GM18951 (cell line): ENCODE results near the gene DIPK1B.
"Not testable (repeated sequence)": the region's sequence is repeated elsewhere in the genome, so short reads cannot be mapped to it uniquely, and the experiment has no call there.

ENCODE experiments used
- POLR2A ChIP-seq: IDR thresholded peaks from 4 replicates; pipeline ENCODE4 v1.6.1; 2011; ENCODE audit warnings: mild to moderate bottlenecking; ENCODE audit not compliant: insufficient read length, insufficient read depth; ENCODE audit errors: extremely low read depth
- in situ Hi-C: fragments of 300-500 bp; cut with MboI; formaldehyde crosslinking; loops from one replicate; pipeline ENCODE4 v1.12.0; 2022; ENCODE audit warnings: low sequenced_read_pairs, mixed read lengths, inconsistent platforms; ENCODE audit not compliant: unreplicated experiment

The DIPK1B gene

DNA sequence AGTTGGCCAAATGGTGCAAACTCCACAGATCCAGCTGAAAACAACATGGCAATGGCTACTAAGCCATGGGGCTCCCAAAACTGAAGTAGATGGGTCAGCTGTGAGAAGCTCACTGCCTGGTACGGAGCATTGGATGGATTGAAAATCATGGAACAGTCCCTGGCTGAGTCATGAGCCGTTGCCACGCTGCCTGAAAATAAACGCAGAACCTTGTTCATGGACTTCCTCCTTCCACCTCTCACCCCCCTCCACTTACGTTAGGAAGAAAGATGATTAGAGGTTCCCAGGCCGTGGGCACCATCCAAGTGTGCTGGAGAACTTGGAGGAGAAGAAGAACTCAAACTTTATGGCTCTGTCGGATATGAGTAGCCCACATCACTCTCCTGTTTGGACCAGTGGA lies 6.8 kb upstream of the DIPK1B start:
- TF ChIP-seq POLR2A, result no peak
- in situ Hi-C loops, result no loop called here

DNA sequence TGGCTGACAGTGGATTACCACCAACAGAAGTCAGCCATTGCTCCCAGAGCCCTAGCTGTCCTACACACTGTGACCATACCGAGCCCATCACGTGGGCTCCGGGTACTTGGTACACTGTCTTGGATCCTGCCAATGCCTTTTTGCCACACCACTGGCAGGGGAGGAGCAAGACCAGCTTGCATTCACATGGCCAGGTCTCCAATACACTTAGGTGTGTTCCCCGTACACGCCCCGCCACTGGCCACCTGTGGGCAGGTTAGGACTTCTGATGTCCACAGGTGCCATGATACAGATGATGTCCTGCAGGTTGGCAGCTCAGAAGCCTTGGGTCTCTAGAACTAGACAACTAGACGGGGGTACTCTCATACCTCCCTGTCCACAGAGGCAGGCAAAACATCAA lies 5.4 kb upstream of the DIPK1B start:
- in situ Hi-C loops, result no loop called here
- TF ChIP-seq POLR2A, result no peak

DNA sequence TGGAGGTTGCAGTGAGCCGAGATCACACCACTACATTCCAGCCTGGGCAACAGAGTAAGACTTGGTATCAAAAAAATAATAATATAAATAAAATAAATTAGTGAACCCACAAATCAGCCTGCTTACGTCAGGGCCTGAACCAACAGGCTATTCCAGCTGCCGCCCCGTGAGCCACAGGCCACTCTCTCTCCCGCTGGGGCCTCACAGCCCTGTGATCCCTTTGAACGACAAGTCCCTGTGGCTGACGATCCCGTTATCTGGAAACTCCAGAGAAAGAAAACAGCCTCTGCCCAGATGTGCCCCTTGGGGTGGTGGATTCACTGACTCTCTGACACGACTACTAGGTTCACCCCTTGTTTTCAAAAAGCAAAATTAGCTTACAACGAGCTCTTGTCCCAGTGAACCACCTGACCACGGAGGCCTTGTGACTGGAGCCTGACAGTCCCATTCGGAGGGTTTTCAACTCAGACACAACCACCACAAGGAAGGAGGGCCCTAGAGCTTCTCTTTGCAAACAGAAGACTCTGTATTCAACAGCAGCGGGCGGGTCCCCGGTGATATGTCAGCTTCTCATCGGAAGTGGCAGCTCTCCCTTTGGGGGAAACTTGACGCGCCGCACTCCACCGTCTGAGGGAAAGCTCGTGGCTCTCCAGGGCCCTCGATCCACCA lies 4.4 kb upstream of the DIPK1B start:
- in situ Hi-C loops, result no loop called here

DNA sequence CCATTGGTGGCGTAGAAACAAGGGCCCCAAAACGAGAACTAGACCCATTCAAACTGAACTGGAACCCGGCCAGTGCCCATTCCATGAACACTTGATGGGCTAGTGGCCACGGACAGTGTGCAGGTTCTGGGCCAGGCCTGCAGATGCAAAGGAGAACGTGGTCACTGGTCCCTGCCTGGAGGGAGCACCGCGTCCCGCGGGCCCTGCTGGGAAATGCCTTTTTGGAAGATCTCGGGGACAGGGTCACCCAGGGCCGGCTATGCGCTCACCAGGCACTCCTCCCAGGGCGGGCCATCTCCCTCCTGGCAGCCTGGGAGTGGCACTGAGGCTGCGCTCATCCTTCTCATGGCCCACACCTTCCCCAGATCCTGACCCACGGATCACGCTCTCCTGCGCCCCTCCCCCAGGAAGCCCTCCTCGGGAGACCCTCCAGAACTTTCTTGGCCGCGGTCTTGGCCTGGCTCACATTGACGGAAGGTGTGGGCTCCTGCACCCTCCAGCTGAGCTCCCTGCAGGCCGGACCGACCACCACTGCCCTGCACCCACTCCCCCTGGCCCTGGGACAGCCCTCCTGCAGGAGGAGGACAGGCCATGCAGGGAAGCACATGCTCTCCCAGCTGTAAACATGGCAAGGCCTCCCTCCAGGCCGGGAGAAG lies 2.8 kb upstream of the DIPK1B start:
- TF ChIP-seq POLR2A, result no peak
- in situ Hi-C loops, result no loop called here

More for the DNA sequence above, 4.4 kb upstream of the DIPK1B start:
- TF ChIP-seq POLR2A, result no peak

DNA sequence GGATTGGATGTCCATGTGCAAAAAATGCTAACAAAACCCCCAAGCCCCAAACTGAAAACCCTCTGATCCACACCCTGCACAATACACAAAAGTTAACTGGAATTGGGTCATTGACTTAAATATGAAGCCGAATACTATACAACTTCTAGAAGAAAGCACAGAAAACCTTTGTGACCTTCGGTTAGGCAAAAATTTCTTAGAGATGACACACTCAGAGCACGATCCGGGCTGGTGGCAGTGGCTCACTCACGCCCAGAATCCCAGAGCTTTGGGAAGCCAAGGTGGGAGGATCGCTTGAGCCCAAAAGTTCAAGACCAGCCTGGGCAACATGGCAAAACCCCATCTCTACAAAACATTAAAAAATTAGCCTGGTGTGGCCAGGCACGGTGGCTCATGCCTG lies 1.8 kb upstream of the DIPK1B start:
- TF ChIP-seq POLR2A, result no peak
- in situ Hi-C loops, result no loop called here

DNA sequence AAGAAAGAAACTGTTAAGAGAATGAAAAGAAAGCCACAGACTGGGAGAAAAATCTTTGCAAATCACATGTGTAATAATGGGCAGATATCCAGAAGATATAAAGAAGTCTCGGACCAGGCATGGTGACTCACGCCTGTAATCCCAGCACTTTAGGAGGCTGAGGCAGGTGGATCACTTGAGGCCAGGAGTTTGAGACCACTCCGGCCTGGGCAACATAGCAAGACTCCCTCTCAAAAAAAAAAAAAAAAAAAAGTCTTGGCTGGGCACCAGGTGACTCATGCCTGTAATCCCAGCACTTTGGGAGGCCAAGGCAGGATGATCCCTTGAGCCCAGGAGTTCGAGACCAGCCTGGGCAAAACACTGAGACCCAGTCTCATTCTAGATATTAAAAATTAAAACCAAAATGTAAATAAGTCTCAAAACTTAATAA lies 1.1 kb upstream of the DIPK1B start:
- in situ Hi-C loops, result not testable (repeated sequence)

DNA sequence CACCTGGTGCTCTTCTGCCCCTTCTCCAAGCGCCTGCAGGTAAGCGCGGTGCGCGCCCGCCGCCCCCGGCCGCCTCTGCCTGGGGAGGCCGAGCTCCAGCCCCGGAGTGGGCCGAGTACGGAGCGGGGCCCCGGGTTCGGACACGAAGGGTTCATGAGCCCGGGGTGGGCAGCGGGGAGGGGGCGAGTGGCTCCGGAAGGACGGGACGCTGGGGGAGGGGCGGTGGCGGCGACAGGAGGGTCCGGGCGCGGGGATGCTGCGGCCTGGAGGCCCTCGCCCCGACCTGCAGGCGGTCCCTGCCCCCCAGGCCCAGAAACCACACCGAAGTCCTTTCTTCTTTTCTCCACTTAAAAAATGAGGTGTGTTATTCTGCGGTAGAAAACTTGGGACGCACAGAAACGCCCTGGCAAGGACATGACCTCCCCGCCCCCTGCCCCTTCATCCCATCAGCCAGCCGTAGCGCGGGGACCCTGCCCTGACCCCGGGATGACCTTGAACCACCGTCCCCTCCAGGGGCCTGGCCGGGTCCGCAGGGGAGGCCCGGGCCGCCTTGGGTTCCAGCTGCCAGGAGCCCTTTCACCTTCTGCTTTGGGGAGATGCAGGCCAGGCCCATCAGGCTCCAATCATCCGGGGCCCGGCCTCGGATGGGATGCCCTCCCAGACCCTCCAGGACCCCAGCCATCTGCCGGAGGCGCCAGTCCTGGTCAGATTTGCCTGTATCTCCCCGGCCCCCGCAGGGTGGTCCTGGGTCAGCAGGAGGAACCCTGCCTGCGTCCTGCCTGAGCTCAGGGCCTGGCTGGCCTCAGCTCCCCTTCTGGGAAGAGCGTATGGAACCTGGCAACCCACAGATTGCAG lies 545 bp downstream of the DIPK1B start:
- no peak for TF ChIP-seq POLR2A
- in situ Hi-C loops, result no loop called here

DNA sequence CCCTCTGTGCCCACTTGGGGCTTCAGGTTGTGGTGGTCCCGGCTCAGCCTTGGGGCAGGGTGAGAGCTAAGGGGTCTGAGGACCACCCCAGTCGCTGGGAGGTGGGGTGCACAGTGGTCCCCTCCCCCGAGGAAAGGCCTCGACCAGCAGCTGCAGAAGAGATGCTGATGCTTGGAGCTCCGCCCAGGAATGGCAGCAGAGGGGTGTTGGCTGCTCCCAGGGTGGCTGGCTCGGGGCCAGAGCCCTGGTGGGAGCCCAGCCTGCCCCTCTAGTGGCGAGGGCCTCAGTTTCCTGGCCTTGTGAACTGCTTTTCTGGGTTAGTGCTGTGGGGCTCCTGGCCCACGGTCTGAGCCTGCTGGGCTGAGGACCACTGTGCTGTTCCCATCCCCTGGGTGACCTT lies 1.2 kb downstream of the DIPK1B start:
- in situ Hi-C loops, result no loop called here
- no peak for TF ChIP-seq POLR2A

DNA sequence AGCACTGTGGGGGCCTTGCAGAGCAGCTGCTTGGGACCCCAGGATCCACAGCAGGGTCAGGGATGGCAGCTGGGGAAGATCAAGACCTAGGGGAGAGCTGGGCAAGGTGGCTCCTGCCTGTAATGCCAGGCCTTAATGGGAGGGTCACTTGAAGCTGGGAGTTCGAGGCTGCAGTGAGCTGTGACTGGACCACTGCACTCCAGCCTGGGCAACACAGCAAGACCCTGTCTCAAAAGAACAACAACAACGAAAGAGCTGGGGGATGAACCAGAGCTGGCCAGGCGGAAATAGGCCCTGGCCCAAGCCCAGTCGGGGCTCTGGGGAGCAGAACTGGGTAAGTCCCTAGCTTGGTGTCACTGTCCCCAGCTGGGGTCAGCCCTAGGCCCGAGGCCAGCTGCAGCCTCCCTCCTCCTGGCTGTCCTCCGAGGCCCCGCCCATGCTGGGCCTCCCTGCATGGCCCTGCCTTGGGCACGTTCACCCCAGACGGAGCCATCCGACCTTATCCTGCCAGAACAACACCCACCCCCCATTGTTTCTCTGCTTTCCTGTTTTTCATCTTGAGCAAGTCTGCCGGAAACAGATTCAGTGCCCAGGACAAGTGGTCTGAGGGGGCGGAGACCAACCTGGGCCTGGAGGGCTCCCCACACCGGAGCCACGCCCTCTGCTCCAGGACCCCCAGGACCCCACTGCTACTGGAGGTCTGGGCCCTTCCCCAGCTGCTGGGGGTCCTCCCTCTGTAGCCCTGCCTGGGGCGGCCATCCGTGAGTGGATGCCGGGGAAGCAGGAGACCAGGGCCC lies 1.9 kb downstream of the DIPK1B start:
- in situ Hi-C loops, result no loop called here
- no peak for TF ChIP-seq POLR2A

DNA sequence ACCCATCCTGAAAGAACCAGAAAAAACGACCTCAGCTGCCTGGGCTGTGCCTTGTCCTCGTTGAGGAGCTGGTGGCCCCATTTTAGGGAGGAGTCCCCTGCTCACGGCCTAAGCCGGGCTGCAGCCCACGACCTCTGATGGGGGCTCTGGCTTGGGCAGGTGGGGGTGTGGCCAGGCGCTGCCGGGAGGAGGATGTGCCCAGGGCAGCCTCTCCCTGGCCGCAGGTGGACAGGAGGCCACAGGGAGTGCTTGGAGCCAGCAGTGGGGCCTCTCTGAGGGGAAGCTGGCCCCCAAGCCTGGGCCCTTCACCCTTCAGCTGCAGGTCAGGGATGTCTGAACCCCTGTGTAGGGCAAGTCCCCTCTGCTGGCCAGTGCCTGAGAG lies 2.5 kb downstream of the DIPK1B start:
- in situ Hi-C loops, result no loop called here
- TF ChIP-seq POLR2A, result no peak

DNA sequence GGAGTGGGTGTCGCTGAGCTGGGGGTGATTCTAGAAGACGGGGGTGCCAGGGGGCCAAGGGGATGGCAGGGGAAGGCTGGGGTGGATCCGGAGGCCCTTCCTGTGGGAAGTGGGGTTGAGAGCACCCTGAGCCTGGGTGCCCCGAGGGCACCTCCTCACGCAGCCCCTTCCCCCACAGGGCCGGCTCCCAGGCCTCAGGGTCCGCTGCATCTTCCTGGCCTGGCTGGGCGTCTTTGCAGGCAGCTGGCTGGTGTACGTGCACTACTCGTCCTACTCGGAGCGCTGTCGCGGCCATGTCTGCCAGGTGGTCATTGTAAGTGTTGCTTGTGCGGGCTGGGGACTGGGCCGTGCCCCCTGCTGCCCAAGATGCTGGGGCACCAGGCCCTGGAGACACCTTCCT lies 5.0 kb downstream of the DIPK1B start:
- no peak for TF ChIP-seq POLR2A
- in situ Hi-C loops, result no loop called here

DNA sequence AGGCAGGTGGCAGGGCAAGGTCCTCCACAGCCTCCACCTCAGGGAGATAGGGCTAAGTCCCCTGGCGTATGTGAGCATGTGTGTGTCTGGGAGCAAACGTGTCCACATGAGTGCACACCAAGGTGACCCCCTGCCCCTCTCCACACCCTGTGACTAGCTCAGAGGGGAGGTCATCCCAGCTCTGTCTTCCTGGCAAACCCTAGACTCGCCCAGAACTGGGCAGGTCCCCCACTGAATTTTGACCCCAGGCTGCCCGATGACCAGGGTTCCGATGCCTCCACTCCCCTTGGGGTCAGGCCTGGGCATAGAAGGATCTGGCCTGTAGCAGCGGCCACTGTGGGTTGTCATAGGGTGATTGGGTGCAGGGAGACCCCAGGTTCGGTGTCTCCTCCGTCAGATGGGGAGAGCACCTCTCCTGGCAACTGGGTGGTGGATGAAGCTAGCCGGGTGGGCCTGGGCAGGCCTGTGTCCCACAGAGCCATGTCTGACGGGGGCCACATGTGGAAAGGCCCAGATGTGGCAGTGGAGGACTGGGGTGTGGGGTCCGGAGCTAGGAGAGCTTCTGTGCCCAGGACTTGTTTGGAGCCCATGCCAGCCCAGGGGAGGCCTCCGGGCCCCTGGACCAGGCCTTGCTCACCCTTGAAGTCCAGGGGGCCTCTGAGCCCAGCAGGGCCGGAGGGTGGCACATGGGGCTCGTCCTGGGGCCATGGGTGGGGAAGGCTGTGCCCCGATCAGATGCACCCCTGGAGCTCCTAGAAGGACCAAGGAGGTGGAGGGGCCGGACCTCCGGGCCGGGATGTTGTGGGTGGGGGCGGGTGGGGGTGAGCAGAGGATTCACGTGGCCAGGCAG lies 6.2 kb downstream of the DIPK1B start:
- no peak for TF ChIP-seq POLR2A
- in situ Hi-C loops, result no loop called here

DNA sequence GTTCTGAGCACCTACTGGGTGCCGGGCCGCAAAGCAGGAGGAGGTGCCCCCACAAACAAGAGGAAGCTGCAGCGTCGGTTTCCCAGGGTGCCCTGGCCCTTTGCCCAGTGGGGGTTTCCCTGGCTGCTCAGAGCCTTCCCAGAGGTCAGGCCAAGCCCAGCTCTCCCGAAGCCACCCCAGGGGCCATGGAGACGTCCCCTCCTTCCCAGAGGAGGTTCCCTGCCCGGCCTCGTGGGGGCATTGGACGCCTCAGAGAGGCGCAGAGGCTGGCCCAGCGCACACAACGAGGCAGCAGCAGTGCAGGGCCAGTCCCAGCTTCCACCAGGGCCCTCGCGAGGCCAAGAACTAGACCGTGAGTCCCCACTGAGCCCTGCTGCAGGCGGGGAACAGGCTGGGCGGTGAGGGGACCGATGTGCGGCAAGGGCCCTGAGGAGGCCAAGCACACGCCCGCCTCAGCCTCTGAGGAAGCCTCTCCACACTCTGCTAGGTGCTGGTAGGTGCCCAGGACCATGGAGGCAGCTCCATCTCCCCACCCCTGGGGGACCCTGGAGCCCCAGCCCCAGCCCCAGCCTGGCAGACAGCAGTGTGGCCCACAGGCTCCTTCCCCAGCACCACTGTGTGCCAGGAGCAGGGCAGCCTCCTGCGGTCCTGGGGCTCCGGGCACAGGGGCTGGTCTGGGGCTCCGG lies 7.0 kb downstream of the DIPK1B start:
- TF ChIP-seq POLR2A, result no peak
- in situ Hi-C loops, result no loop called here
